Cerebellar cortex (tissue), 1 donor: ENCODE results near the gene HMGB4.

Experiments used
- DNase-seq: peaks from one replicate; pipeline ENCODE4 v3.0.0-alpha.2; 2015; ENCODE audit warnings: low spot score

HMGB4 gene

DNA sequence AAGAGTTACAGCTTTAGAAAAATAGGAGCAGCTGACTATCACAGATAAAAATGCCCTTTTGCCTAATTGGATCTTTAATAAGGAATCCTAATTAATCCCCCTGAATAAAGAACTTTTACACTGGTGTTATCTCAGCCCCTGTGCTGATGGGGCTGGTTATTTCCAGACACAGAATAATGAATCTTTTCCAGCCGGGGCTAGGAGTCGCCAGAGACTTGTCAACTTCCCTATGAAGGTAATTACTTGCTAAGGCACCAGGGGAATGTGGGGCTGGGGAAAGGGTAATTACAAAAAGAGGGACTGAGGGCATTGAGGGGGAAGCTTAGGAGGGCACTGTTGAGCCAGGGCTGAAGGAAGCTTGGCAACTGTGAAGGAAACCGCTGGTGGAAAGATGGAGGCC lies 34.5 kb downstream of the HMGB4 start:
- DNase-seq: no peak

GRCh38 chr1:33898881-33899280 lies 35.0 kb downstream of the HMGB4 start:
- DNase-seq: no peak

DNA sequence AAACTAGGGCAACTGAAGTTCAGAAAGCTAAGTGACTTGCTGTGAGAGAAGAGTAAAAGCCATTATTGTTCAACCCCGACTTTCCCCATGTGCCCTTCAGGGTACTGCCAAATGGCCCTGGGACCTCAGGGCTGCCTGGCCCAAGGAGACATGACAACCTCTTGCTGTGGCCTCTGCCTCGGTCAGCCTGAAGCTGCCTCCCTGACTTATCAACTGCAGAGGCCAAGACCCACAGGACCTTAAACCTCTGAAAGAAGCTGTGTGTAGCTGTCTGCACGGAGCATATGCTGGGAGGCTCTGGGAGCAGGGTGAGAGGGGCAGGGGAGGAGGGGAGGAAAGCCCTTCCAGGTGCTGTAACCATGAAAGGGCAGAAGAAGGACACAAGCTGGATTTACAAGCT lies 35.9 kb downstream of the HMGB4 start:
- no peak for DNase-seq

GRCh38 chr1:33902486-33903209 lies 38.8 kb downstream of the HMGB4 start:
- no peak for DNase-seq

- no peak for DNase-seq
Observed at GRCh38 chr1:33903210-33903589, 39.3 kb downstream of the HMGB4 start.

GRCh38 chr1:33905241-33905640 lies 41.4 kb downstream of the HMGB4 start:
- DNase-seq: no peak

DNA sequence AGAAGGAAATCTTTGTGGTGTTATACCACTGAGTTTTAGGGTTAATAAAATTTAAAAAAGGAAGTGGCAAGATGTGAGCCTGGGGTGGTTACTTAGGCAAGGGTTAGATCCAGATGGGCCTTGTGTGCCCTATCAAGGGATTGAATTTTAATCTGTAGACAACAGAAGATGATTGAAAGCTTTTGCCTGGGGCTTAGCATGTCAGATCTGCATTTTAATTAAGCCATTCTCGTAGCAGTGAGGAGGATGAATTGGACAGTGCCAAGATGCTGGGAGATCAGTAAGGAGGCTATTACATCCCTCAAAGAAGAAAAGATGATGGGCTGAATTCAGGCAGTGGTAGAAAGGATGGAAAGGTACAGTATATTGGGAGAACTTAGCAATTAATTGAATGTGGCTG lies 42.3 kb downstream of the HMGB4 start:
- DNase-seq: no peak

- DNase-seq: no peak
Observed at GRCh38 chr1:33908324-33908956, 44.6 kb downstream of the HMGB4 start.
